ENCODE results near the gene FMO4. TPM values are rescaled to one million over a fixed set of nuclear protein-coding genes. Genes with fewer than 3 reads are reported as not detected.

Gene FMO4, protein sequence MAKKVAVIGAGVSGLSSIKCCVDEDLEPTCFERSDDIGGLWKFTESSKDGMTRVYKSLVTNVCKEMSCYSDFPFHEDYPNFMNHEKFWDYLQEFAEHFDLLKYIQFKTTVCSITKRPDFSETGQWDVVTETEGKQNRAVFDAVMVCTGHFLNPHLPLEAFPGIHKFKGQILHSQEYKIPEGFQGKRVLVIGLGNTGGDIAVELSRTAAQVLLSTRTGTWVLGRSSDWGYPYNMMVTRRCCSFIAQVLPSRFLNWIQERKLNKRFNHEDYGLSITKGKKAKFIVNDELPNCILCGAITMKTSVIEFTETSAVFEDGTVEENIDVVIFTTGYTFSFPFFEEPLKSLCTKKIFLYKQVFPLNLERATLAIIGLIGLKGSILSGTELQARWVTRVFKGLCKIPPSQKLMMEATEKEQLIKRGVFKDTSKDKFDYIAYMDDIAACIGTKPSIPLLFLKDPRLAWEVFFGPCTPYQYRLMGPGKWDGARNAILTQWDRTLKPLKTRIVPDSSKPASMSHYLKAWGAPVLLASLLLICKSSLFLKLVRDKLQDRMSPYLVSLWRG
- 0.15 to 1.2 TPM (median 0.49 TPM) in 5 replicates for total RNA-seq (2022; extraction: Qiagen RNA extraction; ENCODE audit: low read depth)

DNA sequence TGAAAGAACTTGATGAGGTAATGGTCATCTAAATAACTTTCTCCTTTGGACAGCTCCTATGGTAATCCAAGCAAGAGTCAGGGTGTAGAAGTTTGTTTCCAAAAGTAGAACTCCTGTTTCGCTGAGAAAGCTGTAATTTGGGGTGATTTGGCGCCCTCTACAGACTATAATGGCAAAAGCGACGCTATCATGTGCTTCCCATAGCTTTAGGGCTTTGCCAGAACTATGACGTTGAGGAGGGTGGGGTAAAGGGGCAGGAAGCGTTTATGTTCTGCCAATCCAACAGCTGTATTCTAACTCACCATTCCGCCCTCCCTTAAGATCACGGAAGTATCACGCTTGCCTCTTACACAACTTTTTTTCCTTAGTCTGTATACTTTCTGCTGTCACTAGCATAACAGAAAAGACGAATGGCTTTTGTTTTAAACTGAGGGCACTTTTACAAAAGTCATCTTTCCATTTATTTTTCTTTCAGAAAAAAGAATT, at the start of gene FMO4:
Gene FMO4 (plus strand): TSS at position 349 of the 486 bp plus-strand sequence. CDS start 5,643 bp downstream, outside the sequence.

Other genes starting within 250 kb of the FMO4 start
- gene FMO3, start 223.3 kb upstream of the FMO4 start, total RNA-seq (2022; extraction: Qiagen RNA extraction; ENCODE audit: low read depth) = not detected in 5 replicates
- gene FMO2, start 128.9 kb upstream of the FMO4 start, total RNA-seq (2022; extraction: Qiagen RNA extraction; ENCODE audit: low read depth) = not detected in 5 replicates
- gene FMO1, start 65.7 kb upstream of the FMO4 start, total RNA-seq (2022; extraction: Qiagen RNA extraction; ENCODE audit: low read depth) = not detected in 5 replicates
- 74.2 to 94.9 TPM (median 87.1 TPM) in 5 replicates for gene PRRC2C, start 171.3 kb downstream of the FMO4 start, total RNA-seq (2022; extraction: Qiagen RNA extraction; ENCODE audit: low read depth)

Data from A549 treated with DMSO at 1 μM for 4 hours (cell line).